ENCODE measurements around the gene KCTD1.

DNA sequence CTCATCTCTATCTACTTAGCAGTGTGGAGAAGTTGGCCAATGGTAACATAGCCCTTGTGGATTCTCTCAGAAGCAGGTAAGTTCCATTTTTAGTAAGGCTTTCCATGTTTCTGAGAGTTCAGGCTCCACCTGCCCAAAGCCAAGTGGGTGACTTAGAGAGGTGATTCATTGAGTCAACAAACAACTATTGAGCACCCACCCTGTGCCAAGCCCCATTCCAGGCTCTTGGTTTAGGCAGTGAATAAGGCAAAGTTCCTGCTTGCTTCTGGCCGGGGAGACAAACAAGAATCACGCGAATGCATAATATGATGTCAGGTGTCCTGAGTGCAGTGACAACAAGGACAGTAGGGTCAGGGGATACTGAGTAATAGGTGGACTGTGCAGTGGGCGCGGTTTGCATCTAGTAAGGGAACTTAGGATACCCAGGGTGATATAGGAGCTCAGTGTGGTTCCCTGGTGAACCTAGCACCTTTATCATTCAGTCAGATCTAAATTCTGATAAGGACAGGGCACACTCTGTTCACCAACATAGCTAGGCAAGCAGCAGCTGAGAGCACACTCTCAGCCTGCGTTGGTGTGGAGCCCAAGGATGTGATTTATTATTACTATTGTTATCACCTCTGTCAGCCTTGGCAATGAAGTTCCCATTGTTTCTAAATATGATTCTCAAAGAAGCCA is 31.7 kb upstream of the KCTD1 start:
- TF ChIP-seq POLR2AphosphoS5 (IDR thresholded peaks at IDR 0.05; ENCODE audit: low read depth, low read length) (no peak), EZH2 (IDR thresholded peaks at IDR 0.05; ENCODE audit: low read depth, low read length, severe bottlenecking) (no peak), SP4 (IDR thresholded peaks at IDR 0.05; ENCODE audit: low read length) (no peak), POLR2A (IDR thresholded peaks at IDR 0.05; ENCODE audit: control extremely low read depth in 1 of 2, low read depth in 2 of 2, low read length in 2 of 2) (no peak), CBX5 (IDR thresholded peaks at IDR 0.05; ENCODE audit: low read depth, low read length) (no peak), CTCF (IDR thresholded peaks at IDR 0.05; ENCODE audit: control extremely low read depth in 1 of 3, insufficient read depth in 1 of 3, low read depth in 1 of 3, low read length in 3 of 3) (no peak)

All from H1 (cell line).